DMS53 treated with DMSO at 0.1 percent for 48 hours (cell line): ENCODE measurements around the gene CERK.

Experiments used
- DNase-seq: peaks from one replicate; lab custom pipeline; 2025; ENCODE audit not compliant: unreplicated experiment; lab: John Stamatoyannopoulos, UW

The CERK gene

DNA sequence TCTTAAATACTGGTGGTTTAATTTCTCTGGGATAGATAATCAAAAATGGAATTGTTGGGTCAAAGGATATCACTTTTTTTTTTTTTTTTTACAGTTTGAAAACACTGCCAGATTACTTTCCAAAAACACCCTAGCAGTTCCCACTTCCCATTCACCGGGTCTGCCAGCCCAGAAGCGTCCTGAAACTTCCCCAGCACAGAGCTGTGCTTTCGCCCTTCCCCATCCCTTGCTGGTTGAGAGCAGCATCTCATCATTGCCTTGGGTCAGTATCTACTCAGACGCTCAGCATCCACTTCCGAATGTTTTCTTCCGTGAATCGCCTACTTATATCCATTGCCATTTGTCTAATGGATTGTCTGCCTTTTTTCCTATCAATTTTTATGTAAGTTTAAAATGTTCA, 5.5 kb downstream of the CERK start:
- no peak for DNase-seq

DNA sequence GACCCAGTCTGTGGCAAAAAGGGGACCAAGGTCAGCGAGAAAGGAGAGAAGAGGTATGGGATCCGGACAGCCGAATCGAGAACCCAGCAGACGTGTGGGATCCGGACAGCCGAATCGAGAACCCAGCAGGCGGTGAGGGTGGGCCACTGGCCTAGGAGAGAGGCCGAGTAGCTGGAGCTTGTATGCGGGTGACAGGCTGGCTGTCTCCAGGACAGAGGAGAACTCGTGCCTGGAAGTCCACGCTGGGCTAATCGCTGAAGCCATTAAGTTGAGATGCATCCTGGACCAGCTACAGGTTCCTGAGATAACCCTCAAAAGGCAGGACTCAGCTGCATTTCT, 6.0 kb downstream of the CERK start:
- no peak for DNase-seq

DNA sequence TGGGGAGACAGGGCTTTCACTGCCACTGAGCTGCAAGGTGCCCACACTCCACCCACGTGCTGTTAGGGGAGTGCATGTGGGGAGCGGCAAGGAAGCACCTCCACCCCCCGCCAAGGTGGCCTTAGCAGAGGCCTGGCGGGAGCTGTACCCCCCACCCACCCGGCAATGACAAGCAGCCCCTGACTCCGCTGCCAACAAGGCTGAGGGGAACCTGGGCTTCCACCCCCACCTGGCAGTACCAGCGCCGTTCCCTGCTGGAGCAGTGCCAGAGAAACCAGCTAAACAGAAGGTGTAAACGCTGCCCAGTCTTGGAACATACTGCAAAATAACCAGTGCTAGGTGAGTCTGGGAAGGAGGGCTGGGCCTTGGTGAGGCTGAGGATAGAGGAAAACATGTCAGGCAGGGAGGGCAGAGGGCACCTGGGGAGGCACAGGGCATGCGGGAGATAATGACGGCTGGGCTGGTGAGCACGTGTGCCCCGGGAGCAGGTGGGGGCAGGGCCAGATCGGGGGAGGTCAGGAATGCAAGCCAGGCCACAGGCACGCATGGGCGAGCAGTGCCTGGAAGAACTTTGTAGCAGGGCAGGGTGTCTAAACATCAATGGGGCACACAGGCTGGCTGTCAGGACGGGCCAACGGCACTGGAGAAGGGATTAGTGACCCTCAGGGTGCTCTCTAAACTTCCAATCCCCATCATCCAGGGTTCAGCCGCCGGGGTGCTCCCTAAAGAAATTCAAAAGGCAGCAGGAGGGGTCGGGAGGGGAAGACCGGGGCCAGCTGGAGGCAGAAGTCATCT, 6.6 kb downstream of the CERK start:
- DNase-seq, result no peak

DNA sequence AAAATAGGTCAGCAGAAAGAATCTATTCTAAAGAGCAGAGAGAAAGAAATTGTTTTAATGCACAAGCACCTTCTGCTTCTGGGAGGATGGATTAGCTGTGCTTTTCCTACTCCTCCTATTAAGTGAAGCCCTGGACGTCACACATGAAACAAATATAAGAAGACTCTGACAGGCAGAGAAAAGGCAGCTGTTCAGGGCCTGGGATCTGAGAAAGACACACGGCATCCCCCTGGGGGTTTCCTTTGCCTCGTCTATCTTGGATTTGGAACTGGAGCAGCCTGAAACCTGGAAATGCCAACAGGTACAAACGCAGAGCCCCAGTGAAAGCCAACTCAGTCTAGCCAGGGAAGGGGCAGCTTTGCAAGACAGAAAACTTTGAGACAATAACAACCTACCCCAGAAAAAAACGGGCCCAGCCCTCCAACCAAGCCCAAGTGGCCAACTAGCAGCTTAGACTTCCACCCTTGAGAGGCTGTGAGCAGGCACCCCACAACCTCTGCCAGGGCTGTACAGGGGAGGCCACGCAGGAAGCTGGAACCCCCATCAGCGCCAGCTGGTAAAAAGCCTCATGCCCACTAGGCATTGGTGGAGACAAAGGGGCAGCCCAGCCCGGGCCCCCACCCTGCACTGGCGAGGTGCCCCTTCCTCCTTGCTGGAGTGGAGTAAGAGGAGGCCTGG, 7.3 kb downstream of the CERK start:
- no peak for DNase-seq

DNA sequence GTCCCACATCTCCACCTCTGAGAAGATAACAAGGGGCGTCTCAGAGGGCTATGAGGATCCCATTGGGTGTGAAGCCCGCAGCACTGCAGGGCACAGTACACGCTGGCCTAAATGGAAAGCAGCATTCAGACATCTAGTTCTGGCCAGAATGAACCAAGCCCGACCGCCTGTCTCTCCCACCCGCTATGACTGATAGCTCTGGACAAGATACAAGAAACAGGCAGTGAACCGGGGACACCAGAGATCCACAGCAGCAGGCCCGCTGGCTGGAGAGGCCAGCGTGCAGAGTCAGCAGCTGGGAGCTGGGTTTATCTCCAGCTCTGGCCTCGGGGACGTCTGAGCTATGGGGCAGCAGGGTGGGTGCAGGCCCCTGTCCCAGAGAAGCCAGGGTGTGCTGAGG, 9.6 kb downstream of the CERK start:
- no peak for DNase-seq

DNA sequence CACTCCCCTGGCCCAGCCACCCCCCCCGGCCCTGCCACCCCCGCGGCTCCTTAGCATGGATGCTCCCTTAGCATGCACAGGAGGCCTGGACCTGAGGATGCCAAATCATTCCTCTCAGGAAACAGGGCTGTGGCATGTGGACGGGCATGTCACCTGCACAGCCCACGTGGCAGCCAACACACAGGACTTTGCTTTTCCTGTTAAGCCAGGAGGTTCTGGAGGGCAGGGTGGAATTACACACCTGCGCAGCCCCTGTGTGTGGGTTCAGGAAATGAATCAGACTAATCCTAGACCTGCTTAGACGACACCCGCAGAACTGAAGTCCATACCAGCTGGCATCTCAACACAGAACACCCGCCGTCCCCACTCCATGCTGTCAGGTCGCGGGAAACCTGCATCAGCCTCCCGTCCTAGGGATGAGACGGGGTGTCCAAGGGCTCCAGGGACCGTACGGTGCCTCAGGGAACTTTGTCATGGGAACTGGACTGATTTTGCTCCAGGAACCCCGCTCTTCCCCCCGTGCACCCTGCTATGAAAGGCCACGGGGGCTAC, 10.2 kb downstream of the CERK start:
- DNase-seq, result no peak

DNA sequence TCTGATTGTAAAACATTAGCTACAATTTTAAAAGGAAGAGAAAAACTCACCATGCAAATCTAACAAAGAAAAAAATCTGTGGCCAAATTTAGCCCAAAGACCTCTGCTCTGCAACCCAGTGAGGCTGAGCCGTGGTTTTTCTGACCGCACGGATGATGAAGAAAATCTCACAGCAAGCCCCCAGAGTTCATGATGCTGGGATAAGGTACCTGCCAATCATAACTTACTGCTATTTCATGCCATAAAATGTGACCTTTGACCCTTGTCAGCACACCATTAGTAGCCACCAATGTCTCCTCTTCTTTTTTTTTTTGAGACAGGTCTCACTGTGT, 11.1 kb downstream of the CERK start:
- no peak for DNase-seq

DNA sequence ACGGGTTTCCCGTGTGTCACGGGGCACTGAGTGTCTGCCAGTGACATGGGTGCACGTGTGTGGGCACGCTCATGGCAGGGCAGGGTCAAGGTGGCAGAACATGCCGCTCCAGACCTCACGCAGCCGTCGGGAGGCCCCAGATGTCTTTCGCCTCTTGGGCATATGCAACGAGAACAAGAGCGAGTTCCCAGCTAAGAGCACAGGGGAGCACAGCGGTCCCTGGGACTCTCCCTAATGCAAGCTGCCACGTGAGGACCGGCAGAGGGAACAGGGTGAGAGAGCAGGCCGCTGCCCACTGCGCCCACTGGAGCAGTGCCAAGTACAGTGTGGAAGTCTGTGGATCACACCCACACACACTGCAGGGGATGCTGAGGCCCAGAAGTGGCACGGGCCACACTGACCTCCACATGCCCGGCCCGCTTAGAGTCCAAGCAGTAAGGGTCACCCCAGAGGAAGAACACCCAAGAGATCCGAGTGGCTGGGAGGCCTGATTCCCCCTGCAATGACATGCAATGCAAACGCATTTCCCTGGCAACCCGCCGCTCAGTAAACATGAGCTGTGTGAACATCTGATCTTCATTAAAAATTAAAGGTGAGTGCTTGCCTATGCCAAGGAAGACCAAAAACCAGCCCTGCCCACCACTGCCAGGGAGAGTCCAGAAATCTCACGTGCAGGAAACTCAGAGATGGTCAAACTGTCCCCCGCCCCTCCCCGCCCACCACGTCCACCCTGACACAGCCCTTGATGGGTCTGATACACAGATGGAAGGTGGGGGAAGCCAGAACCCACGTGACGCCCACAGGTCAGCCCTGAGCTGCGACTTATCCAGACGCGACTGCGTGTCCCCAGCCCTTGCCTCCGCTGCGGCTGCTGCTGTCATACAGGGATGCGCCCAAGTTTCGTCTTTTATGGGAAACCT, 11.7 kb downstream of the CERK start:
- DNase-seq, result no peak

DNA sequence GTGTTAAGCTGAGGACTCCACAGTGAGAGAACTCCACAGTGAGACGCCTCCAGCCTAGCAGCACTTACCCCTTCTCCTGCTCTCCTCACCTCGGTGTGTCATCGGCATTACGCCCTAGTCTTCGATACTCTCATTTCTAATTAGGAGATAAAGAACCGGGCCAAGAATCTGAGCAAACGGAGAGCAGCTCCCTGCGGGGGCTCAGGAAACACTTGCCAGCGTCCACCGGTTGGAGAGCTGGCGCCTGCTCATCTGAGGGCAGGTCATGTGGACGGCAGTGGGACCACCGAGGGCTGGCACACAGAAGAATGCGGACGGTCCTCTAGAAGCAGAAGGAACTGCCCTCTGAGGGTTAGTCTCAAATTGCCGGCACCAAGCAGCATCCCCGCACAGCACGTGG, 13.0 kb downstream of the CERK start:
- no peak for DNase-seq

DNA sequence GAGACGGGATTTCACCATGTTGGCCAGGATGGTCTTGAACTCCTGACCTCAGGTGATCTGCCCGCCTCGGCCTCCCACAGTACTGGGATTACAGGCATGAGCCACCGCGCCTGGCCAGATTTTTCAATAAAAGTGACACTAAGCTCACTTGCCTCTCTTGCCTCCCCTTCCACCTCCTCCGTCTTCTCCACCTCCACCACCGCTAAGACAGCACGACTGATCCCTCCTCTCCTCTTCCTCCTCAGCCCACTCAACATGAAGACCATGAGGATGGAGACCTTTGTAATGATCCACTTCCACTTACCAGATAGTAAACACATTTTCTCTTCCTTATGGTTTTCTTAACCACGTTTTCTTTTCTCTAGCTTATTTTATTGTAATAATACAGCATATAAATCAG, 14.2 kb downstream of the CERK start:
- DNase-seq, result no peak

DNA sequence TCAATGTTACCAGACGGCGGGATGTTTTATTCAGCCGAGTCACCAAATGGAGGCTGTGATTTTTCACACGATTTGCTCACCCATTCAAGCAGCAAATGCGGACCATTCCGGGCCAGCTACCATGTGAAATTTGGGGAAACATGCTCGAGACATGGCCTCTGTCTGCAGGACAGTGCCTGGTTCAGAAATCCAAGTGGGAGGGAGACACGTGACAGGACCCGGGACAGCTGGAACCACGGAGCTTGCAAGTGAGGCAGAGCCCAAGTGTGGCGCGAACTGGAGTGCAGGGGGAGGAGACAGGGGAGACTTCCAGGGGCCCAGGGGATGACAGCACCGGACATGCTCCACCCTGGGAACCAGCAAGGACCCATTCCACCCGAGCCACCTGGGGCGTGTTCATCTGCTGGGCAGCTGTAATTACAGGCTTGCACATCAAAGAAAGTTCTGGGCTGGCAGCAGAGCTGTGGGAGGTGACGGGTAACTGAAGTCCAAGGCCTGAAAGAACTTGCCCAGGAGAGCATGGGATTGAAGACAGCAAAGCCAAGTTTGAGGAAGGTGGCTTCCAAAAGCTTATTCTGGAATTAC, 16.5 kb downstream of the CERK start:
- DNase-seq, result no peak

DNA sequence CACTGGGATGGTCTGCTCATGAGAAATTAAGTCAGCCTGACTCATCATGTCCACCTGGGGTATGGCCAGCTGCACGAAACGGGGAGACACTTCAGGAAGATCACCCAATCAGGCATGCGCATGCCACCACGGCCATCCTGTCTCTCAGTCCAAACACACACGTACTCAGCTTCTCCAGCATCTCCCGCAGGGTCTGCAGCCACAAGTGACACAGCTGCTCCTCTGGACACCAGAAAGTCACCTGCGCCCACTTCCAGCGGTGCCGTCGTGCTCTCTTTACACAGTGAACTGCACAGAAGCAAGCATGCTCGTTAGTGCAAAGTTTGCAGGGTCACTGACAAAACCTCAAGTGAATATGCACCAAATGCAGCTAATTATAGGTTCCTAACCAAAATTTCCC, 18.1 kb downstream of the CERK start:
- DNase-seq, result no peak

DNA sequence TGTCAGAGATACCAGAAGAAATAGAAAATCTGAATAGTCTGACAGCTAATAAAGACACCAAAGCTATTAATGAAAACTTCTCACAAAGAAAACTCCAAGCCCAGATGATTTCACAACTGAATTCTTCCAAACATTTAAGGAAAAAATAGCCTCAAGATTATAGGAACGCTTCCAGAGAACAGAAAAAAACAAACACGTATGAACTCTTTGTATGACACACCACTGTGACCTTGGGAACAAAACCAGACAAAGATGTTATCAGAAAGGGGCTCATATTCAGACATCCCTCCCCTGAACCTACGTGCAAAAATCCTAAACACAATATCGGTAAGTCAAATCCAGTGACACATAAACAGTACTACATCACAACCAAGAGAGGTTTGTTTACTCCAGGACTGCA, 23.5 kb downstream of the CERK start:
- no peak for DNase-seq

DNA sequence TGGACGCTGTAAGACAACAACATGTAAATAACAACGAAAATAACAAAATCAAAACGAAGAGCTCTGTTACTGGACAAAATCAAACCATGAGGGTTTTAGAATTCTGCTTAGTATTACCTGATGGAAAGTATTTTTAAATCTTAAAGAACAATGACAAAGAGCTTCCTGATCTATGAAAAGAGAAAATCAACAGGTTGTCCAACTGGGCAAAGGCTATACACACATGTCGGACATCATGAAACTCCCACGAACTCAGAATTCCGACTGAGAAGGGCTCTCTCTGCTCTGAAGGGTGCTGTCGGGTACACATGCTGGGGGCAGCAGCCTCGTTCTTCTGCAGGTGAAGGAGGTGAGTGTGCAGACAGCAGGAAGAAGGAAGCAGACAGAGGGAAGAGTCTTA, 25.8 kb downstream of the CERK start:
- DNase-seq, result no peak

DNA sequence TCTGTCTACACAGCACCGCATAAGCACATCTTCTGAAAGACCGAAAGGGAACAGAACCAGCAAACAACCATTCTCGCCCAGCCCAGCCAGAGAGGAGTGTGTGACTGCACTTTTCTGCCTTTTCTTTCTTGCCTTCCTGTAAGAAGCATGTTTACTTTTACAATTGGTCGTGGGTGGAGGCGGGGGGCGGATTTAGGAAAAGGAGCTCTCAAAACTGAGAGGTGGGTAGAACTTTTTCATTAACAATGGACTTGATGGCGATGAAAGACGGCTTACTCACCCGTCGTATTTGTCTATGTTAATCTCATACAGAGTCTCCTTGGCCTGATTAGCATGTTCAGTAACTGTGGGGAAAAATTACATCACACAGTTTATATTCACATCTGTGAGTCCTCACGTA, 27.2 kb downstream of the CERK start:
- no peak for DNase-seq

DNA sequence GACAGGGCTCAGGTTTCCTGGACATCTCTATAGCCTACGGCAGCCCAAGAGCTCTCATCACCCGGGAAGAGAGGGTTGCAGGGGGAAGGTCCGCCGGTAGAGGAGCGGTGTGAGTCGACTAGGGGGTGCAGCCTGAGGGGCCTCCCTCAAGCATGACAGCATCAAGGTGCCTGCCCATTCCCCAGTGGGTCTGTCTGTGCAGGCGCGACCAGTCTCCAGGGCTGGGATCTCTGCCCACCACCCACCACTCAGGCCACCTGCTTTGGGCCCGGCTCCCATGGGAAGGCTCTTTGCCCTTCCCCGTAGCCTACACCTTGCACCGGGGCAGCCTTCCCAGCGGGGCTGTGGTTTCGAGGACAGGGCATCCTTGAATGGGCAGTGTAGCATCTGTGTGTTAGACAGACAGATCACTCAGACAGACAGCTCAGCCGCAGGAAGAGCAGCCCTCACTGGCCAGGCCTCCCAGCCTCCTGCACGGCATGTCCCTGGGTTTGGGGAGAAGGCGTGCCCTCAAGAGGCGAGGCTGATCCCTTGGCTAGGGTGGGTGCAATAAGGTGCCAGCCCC, 29.2 kb downstream of the CERK start:
- DNase-seq, result no peak

DNA sequence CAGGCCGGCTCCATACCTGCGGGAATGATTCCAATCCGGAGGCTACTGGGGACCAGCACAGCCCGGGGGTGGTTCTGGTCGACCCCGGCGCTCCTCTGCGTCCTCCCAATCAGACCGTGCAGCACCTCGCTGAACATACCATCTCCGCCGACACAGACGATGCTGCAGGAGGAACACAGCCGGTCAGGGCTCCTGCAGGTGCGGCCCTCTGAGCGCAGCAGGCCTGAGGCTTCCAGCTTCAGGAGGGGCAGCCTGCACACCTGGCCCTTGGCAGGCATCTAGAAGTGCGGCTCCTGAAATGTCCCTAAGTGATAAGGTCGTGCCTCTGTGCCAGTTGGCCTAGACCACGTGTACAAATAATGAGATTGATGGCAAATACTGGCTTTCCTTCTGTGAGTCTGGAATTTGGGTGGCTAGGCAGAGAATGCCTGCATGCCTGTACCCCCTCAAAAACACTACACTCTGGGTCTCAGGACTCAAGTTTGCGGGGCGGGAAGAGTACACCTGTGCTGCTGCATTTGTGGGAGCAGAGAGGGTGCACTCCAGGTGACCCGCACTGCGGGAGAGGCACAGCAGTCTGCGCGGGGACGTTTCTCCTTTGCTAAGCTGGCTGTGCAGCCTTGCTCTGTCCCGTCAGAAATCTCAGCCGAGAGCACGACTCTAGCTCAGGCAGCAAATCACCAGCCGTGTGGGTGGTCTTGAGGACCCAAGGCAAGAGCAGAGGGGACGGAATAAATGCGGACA, 30.1 kb downstream of the CERK start:
- no peak for DNase-seq

DNA sequence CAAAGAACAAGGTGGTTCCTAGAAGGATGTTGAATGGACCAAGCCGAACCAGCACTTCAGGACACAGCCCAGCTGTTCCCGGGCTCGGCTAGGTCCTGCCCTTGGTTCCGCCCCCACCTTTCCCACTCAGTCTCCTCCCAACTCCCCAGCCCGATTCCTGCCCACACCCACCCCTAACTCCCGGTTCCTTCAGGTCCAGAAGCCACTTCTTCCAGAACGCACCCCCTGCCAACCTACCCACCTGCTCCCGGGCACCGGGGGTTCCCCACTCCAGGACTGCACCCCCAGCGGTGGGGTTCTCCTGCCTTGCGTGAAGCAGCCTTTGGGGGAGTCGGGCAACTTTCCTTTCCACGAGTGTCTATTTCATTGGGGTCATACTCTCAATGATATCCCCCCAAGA, 30.7 kb downstream of the CERK start:
- DNase-seq, result no peak

DNA sequence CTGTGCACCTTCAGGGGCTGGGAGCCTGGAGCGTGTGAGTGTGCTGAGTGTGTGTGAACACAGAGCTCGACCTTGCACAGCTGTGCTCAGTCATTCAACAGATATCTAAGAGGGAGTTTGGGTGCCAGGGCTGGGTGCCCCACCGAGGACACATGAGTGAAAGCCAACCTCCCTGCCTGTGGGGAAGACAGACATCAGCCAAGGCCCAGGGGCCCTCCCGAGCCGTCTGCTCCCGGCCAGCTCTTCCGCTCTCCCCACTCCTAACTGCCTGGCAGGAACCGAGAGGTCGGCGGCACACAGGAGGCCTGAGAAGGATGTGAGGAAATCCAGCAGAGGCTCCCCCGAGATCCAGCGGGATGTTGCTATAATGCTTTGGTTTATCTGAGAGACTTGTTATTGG, 32.0 kb downstream of the CERK start:
- no peak for DNase-seq

DNA sequence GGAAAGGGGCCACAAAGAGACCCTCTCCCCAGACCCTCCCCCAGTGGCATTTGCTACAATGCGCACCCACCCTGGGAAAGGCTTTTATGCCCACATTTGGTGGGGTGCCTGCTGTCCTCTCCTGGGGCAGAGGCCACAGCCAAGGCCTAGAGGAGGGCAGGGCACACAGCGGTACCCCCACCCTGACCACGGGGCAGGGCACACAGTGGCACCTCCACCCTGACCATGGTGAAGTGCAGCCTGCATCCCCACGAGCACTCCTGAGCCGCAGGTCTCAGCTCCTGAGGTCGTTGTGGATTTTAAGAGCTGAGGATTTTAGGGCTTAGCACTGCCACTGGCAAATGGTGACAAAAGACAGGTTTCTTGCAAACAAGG, 34.1 kb downstream of the CERK start:
- DNase-seq, result no peak
